K562 (cell line): ENCODE results near the gene PYGO2. TPM values are rescaled to one million over a fixed set of nuclear protein-coding genes. Genes with fewer than 3 reads are reported as not detected.
A peak's percentile ranks its signal among the peaks of the same experiment; 100 is the strongest.

Experiments
- GATAD2A ChIP-seq: fragments of 450-650 bp; IDR thresholded peaks from 2 replicates; pipeline ENCODE4 v1.6.1; 2017
- HMGN3 ChIP-seq: IDR thresholded peaks from 2 replicates; pipeline ENCODE4 v1.6.1; 2011; ENCODE audit warnings: borderline replicate concordance, low read depth, mild to moderate bottlenecking, mixed read lengths, low read length; ENCODE audit not compliant: insufficient read length; ENCODE audit errors: extremely low read depth
- HNRNPUL1 ChIP-seq: fragments of 200-400 bp; formaldehyde crosslinking; IDR thresholded peaks from 2 replicates; pipeline ENCODE4 v1.6.1; 2017; ENCODE audit warnings: low read length
- MAFF ChIP-seq: IDR thresholded peaks from 2 replicates; pipeline ENCODE4 v1.6.1; 2012; ENCODE audit warnings: low read length, improper control_type of control experiment
- MTA1 ChIP-seq: fragments of 450-650 bp; IDR thresholded peaks from 2 replicates; pipeline ENCODE4 v1.6.1; 2017; ENCODE audit warnings: borderline replicate concordance
- NBN ChIP-seq: fragments of 450-650 bp; IDR thresholded peaks from 2 replicates; pipeline ENCODE4 v1.6.1; 2016; ENCODE audit warnings: low read depth, mild to moderate bottlenecking
- NELFE ChIP-seq: IDR thresholded peaks from 2 replicates; pipeline ENCODE4 v1.6.1; 2011; ENCODE audit warnings: mild to moderate bottlenecking; ENCODE audit not compliant: insufficient read depth, insufficient read length
- NR3C1 ChIP-seq: sonication (generic); formaldehyde crosslinking; IDR thresholded peaks from 2 replicates; pipeline ENCODE4 v1.8.1; 2022; ENCODE audit warnings: missing genetic modification reagents
- PHTF2 ChIP-seq: fragments of 250-450 bp; sonication (Bioruptor Pico); IDR thresholded peaks from 2 replicates; pipeline ENCODE4 v1.5.0; 2021; ENCODE audit warnings: mild to moderate bottlenecking
- PML ChIP-seq: IDR thresholded peaks from 2 replicates; pipeline ENCODE4 v1.6.1; 2012; ENCODE audit warnings: low read length, inconsistent platforms
- POLR3G ChIP-seq: IDR thresholded peaks from 2 replicates; pipeline ENCODE4 v1.6.1; 2011; ENCODE audit not compliant: insufficient read length, insufficient replicate concordance; ENCODE audit errors: extremely low read depth
- SIRT6 ChIP-seq: IDR thresholded peaks from one replicate; pipeline ENCODE4 v1.6.1; 2012; ENCODE audit warnings: low read depth, mild to moderate bottlenecking, control low read depth, inconsistent platforms, low read length, moderate library complexity
- SNIP1 ChIP-seq: fragments of 450-650 bp; IDR thresholded peaks from 2 replicates; pipeline ENCODE4 v1.7.1; 2017; ENCODE audit warnings: low read depth, mild to moderate bottlenecking
- ZBTB17 ChIP-seq: fragments of 450-650 bp; formaldehyde crosslinking; IDR thresholded peaks from 2 replicates; pipeline ENCODE4 v1.4.0; 2020; ENCODE audit warnings: mild to moderate bottlenecking
- polyA plus RNA-seq, 8 experiments: library from polyadenylated mRNA; depleted of rRNA in 4 of 8; stranded (reverse) in 5 of 8; unstranded in 3 of 8; fragments of >200 nt; fragmentation: Nextera tagmentation in 2 of 8; fragmentation: Illumina TruSeq in 1 of 8; extraction: Ambion mirVana in 2 of 8; extraction: Trizol in 1 of 8; gene quantifications; 2 replicates each; pipeline versions ENCODE4 v1.2.1 to v1.2.3, GENCODE V29; 2011 to 2014; ENCODE audit warnings: inconsistent platforms in 1 of 8, missing spikeins in 1 of 8
- total RNA-seq, 7 experiments: library from RNA; depleted of rRNA in 6 of 7; stranded (reverse); fragments of >200 nt in 6 of 7; fragmentation: Illumina TruSeq in 2 of 7; extraction: Trizol in 2 of 7; gene quantifications; 2 replicates each; pipeline versions ENCODE4 v1.2.1 to v1.2.3, GENCODE V29; 2011 to 2021; ENCODE audit warnings: low replicate concordance in 1 of 7
- TF ChIP-seq, protein P1 (sequence below): fragments of 450-650 bp; formaldehyde crosslinking; IDR thresholded peaks from 2 replicates; pipeline ENCODE4 v1.4.0; 2020; ENCODE audit warnings: mild to moderate bottlenecking, mixed read lengths
- TF ChIP-seq, protein P2 (sequence below): fragments of 450-650 bp; IDR thresholded peaks from one replicate; pipeline ENCODE4 v1.6.1; 2018; ENCODE audit warnings: mild to moderate bottlenecking, moderate library complexity; ENCODE audit not compliant: partially characterized antibody
- TF ChIP-seq, protein P3 (sequence below): fragments of 150-350 bp; IDR thresholded peaks from 2 replicates; pipeline ENCODE4 v1.6.1; 2014; ENCODE audit warnings: low read depth, mild to moderate bottlenecking, low read length, borderline replicate concordance
- TF ChIP-seq, protein P4 (sequence below): fragments of 450-650 bp; formaldehyde crosslinking; IDR thresholded peaks from 2 replicates; pipeline ENCODE4 v1.4.0; 2020; ENCODE audit warnings: mild to moderate bottlenecking, moderate library complexity
- TF ChIP-seq, protein P5 (sequence below): fragments of 450-650 bp; formaldehyde crosslinking; IDR thresholded peaks from 2 replicates; pipeline ENCODE4 v1.4.0; 2020; ENCODE audit warnings: mild to moderate bottlenecking, moderate library complexity

Gene PYGO2
- total and polyA plus RNA-seq, 9 of the 15 experiments (the other 6 are each of a cell fraction or from before 2014, with no cell fraction given): 8.3 to 36.2 (median 18.2) TPM

GRCh38 chr1:154982897-154983648 is 21.5 kb upstream of the PYGO2 start, which contains the start of gene FLAD1 (continued):
- TF ChIP-seq, protein P1, sequence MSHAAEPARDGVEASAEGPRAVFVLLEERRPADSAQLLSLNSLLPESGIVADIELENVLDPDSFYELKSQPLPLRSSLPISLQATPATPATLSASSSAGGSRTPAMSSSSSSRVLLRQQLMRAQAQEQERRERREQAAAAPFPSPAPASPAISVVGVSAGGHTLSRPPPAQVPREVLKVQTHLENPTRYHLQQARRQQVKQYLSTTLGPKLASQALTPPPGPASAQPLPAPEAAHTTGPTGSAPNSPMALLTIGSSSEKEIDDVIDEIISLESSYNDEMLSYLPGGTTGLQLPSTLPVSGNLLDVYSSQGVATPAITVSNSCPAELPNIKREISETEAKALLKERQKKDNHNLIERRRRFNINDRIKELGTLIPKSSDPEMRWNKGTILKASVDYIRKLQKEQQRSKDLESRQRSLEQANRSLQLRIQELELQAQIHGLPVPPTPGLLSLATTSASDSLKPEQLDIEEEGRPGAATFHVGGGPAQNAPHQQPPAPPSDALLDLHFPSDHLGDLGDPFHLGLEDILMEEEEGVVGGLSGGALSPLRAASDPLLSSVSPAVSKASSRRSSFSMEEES (CRISPR knock-in tag): peak; percentile 85
- TF ChIP-seq, protein P2, sequence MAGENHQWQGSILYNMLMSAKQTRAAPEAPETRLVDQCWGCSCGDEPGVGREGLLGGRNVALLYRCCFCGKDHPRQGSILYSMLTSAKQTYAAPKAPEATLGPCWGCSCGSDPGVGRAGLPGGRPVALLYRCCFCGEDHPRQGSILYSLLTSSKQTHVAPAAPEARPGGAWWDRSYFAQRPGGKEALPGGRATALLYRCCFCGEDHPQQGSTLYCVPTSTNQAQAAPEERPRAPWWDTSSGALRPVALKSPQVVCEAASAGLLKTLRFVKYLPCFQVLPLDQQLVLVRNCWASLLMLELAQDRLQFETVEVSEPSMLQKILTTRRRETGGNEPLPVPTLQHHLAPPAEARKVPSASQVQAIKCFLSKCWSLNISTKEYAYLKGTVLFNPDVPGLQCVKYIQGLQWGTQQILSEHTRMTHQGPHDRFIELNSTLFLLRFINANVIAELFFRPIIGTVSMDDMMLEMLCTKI: no peak
- TF ChIP-seq PHTF2 (CRISPR knock-in tag): no peak; the same call in 1 of the 2 replicates
- TF ChIP-seq, protein P3, sequence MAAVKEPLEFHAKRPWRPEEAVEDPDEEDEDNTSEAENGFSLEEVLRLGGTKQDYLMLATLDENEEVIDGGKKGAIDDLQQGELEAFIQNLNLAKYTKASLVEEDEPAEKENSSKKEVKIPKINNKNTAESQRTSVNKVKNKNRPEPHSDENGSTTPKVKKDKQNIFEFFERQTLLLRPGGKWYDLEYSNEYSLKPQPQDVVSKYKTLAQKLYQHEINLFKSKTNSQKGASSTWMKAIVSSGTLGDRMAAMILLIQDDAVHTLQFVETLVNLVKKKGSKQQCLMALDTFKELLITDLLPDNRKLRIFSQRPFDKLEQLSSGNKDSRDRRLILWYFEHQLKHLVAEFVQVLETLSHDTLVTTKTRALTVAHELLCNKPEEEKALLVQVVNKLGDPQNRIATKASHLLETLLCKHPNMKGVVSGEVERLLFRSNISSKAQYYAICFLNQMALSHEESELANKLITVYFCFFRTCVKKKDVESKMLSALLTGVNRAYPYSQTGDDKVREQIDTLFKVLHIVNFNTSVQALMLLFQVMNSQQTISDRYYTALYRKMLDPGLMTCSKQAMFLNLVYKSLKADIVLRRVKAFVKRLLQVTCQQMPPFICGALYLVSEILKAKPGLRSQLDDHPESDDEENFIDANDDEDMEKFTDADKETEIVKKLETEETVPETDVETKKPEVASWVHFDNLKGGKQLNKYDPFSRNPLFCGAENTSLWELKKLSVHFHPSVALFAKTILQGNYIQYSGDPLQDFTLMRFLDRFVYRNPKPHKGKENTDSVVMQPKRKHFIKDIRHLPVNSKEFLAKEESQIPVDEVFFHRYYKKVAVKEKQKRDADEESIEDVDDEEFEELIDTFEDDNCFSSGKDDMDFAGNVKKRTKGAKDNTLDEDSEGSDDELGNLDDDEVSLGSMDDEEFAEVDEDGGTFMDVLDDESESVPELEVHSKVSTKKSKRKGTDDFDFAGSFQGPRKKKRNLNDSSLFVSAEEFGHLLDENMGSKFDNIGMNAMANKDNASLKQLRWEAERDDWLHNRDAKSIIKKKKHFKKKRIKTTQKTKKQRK: peak; percentile 98
- TF ChIP-seq HMGN3: no peak
- TF ChIP-seq HNRNPUL1: no peak
- no peak for TF ChIP-seq POLR3G
- no peak for TF ChIP-seq SIRT6
- peak; percentile 77 for TF ChIP-seq NBN
- TF ChIP-seq MTA1: peak; percentile 30; the same call in 1 of the 2 replicates
- TF ChIP-seq ZBTB17 (CRISPR knock-in tag): no peak
- no peak for TF ChIP-seq SNIP1
- TF ChIP-seq NR3C1 (CRISPR knock-in tag): no peak
- no peak for TF ChIP-seq GATAD2A
- no peak for TF ChIP-seq MAFF
- TF ChIP-seq PML: no peak; the same call in 1 of the 2 replicates
- TF ChIP-seq, protein P4, sequence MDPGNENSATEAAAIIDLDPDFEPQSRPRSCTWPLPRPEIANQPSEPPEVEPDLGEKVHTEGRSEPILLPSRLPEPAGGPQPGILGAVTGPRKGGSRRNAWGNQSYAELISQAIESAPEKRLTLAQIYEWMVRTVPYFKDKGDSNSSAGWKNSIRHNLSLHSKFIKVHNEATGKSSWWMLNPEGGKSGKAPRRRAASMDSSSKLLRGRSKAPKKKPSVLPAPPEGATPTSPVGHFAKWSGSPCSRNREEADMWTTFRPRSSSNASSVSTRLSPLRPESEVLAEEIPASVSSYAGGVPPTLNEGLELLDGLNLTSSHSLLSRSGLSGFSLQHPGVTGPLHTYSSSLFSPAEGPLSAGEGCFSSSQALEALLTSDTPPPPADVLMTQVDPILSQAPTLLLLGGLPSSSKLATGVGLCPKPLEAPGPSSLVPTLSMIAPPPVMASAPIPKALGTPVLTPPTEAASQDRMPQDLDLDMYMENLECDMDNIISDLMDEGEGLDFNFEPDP: no peak
- no peak for TF ChIP-seq NELFE
- TF ChIP-seq, protein P5, sequence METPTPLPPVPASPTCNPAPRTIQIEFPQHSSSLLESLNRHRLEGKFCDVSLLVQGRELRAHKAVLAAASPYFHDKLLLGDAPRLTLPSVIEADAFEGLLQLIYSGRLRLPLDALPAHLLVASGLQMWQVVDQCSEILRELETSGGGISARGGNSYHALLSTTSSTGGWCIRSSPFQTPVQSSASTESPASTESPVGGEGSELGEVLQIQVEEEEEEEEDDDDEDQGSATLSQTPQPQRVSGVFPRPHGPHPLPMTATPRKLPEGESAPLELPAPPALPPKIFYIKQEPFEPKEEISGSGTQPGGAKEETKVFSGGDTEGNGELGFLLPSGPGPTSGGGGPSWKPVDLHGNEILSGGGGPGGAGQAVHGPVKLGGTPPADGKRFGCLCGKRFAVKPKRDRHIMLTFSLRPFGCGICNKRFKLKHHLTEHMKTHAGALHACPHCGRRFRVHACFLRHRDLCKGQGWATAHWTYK (CRISPR knock-in tag): peak; percentile 59; the same call in 1 of the 2 replicates
